Measurements from ENCODE around the gene TNRC6C.

Gene TNRC6C

DNA sequence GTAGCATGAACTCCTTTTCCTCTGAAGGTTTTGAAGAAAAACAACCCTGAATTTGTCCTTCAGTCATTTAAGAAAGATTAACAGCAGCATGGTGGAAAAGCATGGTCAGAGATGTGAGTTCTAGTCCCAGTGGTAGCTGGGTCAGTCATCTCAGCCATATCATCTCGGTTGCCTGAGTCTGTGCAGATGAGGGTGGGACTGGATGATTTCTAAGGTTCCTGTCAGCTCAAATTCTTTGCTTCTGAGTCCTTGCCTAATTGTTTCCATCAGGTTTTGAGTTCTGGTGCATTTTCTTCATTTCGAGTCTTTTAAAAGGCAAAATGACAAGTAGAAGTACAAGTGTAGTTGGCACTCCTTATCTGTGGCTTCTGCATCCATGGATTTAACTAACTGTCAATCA, 63.9 kb downstream of the TNRC6C start:
- Histone ChIP-seq H3K9ac (ENCODE audit: low read length) (no peak overlapping the region), H3K4me1 (ENCODE audit: control insufficient read depth, low read depth, low read length) (peaks cover 10% of the 10 kb centered on the region), H3K27ac (ENCODE audit: low read length) (no peak overlapping the region), H3K27me3 (ENCODE audit: control insufficient read depth, insufficient read depth, low read length) (no peaks in the 10 kb centered on the region), H3K9me3 (ENCODE audit: control insufficient read depth, low read depth, low read length) (no peaks in the 10 kb centered on the region), H3K36me3 (ENCODE audit: control insufficient read depth, low read depth, low read length) (peaks cover 3% of the 10 kb centered on the region), H3K4me3 (ENCODE audit: low read length) (no peak overlapping the region)

DNA sequence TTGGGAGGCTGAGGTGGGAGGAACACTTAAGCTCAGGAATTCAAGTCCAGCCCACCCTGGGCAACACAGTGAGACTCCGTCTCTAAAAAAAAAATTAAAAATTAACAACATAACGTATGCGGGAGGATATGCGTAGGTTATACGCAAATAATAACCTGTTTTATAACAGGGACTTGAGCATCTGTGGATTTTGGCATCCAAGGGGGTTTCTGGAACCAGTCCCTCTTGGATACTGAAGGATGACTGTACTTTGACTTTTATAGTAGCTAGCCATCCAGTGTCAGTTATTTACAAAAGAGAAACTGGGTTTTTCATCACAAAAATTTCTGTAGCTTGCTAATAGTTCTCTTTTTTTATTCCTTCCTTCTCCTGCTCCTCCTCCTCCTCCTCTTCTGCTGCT, 64.5 kb downstream of the TNRC6C start:
- no peak overlapping the region for H3K4me3 ChIP-seq (ENCODE audit: low read length)
- H3K9ac ChIP-seq (ENCODE audit: low read length): no peak overlapping the region
- no peak overlapping the region for H3K27ac ChIP-seq (ENCODE audit: low read length)
- H3K4me1 ChIP-seq (ENCODE audit: control insufficient read depth, low read depth, low read length): peaks cover 10% of the 10 kb centered on the region
- peaks cover 3% of the 10 kb centered on the region for H3K36me3 ChIP-seq (ENCODE audit: control insufficient read depth, low read depth, low read length)
- H3K27me3 ChIP-seq (ENCODE audit: control insufficient read depth, insufficient read depth, low read length): no peaks in the 10 kb centered on the region
- no peaks in the 10 kb centered on the region for H3K9me3 ChIP-seq (ENCODE audit: control insufficient read depth, low read depth, low read length)

DNA sequence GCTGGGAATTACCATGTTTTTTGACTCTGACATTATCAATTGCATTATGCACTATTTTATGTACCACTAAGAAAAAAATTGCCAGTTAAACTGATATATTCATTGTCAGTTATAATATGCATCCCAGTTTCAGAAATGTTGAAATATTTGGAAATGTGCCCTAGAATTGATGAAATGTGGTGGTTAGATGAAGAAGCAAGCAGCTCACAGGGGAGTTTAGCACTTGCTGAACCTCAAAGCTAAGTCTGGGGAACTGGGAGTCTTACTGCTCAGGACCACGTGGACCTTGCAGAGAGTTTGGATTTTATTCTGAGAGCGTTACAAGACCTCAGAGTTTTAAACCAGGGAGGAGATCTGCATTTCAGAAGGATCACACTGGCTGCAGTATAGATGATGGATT, 67.9 kb downstream of the TNRC6C start:
- Histone ChIP-seq H3K9me3 (ENCODE audit: control insufficient read depth, low read depth, low read length) (no peaks in the 10 kb centered on the region), H3K36me3 (ENCODE audit: control insufficient read depth, low read depth, low read length) (peaks cover 3% of the 10 kb centered on the region), H3K27ac (ENCODE audit: low read length) (no peak overlapping the region), H3K9ac (ENCODE audit: low read length) (no peak overlapping the region), H3K4me3 (ENCODE audit: low read length) (no peak overlapping the region), H3K4me1 (ENCODE audit: control insufficient read depth, low read depth, low read length) (no peaks in the 10 kb centered on the region), H3K27me3 (ENCODE audit: control insufficient read depth, insufficient read depth, low read length) (no peaks in the 10 kb centered on the region)

DNA sequence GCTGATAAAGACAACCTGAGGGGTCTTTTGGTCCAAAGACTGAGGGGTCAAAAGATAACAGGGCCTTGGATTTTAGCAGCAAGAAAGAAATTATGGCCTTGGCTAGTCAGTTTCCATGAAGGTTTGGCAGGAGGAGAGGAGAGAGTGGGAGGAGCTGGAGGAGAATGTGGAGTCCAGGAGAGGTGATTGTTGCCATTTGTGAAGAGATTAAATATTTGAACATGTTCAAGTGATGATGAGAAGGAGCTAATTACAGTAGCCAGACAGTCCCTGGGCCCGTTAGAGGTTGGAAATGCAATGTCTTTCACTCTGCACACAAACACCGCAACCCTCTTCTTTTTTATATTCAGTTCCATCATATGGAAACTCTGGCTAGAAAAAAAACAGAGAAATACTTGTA, 68.6 kb downstream of the TNRC6C start:
- no peak overlapping the region for H3K4me3 ChIP-seq (ENCODE audit: low read length)
- no peaks in the 10 kb centered on the region for H3K27me3 ChIP-seq (ENCODE audit: control insufficient read depth, insufficient read depth, low read length)
- H3K4me1 ChIP-seq (ENCODE audit: control insufficient read depth, low read depth, low read length): no peaks in the 10 kb centered on the region
- no peak overlapping the region for H3K9ac ChIP-seq (ENCODE audit: low read length)
- no peak overlapping the region for H3K27ac ChIP-seq (ENCODE audit: low read length)
- no peaks in the 10 kb centered on the region for H3K9me3 ChIP-seq (ENCODE audit: control insufficient read depth, low read depth, low read length)
- H3K36me3 ChIP-seq (ENCODE audit: control insufficient read depth, low read depth, low read length): peaks cover 9% of the 10 kb centered on the region

DNA sequence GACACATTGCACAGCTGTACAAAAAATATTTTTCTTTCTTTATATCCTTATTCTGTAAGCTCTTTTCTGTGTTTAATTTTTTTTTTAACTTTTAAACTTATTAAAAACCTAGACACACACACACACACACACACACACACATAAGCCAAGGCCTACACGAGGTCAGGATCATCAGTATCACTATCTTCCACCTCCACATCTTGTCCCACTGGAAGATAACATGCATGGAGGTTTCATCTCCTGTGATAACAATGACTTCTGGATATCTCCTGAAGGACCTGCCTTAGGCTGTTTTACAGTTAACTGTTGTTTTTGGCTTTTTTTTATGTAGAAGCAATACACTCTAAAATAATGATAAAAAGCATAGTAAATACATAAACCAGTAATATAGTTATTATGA, 71.2 kb downstream of the TNRC6C start:
- Histone ChIP-seq H3K36me3 (ENCODE audit: control insufficient read depth, low read depth, low read length) (peaks cover 14% of the 10 kb centered on the region), H3K9me3 (ENCODE audit: control insufficient read depth, low read depth, low read length) (no peaks in the 10 kb centered on the region), H3K9ac (ENCODE audit: low read length) (no peak overlapping the region), H3K27ac (ENCODE audit: low read length) (no peak overlapping the region), H3K4me1 (ENCODE audit: control insufficient read depth, low read depth, low read length) (no peaks in the 10 kb centered on the region), H3K27me3 (ENCODE audit: control insufficient read depth, insufficient read depth, low read length) (no peaks in the 10 kb centered on the region), H3K4me3 (ENCODE audit: low read length) (no peak overlapping the region)

DNA sequence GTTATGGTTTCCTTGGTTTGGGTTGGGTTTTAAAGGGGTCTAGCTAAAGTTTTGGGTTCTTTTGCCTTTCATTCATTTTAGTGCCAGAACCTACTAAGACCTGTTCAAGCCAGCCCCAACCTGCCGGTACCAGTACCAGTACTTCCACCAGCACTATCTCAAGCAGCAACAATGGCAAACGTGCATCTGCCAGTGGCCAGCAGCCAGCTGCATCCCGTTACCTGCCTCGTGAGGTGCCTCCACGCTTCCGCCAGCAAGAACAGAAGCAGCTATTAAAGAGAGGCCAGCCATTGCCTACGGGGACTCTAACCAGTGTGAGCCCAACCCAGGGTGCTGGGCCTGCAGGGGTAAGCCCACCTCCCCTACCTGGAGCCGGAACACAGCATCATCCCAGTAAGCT, 72.9 kb downstream of the TNRC6C start:
- H3K36me3 ChIP-seq (ENCODE audit: control insufficient read depth, low read depth, low read length): peaks cover 16% of the 10 kb centered on the region
- H3K4me1 ChIP-seq (ENCODE audit: control insufficient read depth, low read depth, low read length): no peaks in the 10 kb centered on the region
- H3K9me3 ChIP-seq (ENCODE audit: control insufficient read depth, low read depth, low read length): no peaks in the 10 kb centered on the region
- H3K4me3 ChIP-seq (ENCODE audit: low read length): no peak overlapping the region
- H3K27ac ChIP-seq (ENCODE audit: low read length): no peak overlapping the region
- H3K27me3 ChIP-seq (ENCODE audit: control insufficient read depth, insufficient read depth, low read length): no peaks in the 10 kb centered on the region
- no peak overlapping the region for H3K9ac ChIP-seq (ENCODE audit: low read length)

DNA sequence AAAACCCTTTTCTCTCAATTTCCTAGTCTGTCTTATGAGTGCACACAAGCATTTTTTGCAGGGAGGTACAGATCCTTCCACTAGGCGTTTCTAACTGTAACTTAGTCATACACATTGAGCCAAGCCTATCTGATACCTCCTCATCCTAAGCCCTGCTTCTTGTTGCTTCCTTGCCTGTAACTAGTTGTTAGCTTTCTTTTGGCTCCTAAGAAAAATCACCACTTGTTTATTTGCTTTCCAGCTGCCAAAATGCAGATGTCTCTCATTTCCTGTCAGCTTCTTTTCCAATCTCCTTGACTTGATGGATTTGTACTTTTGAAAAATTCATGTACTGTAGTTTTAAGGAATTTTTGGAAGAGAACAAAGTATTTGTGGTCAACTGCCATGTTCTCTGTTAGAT, 73.7 kb downstream of the TNRC6C start:
- Histone ChIP-seq H3K36me3 (ENCODE audit: control insufficient read depth, low read depth, low read length) (peaks cover 18% of the 10 kb centered on the region), H3K9ac (ENCODE audit: low read length) (no peak overlapping the region), H3K4me3 (ENCODE audit: low read length) (no peak overlapping the region), H3K4me1 (ENCODE audit: control insufficient read depth, low read depth, low read length) (no peaks in the 10 kb centered on the region), H3K27ac (ENCODE audit: low read length) (no peak overlapping the region), H3K9me3 (ENCODE audit: control insufficient read depth, low read depth, low read length) (no peaks in the 10 kb centered on the region), H3K27me3 (ENCODE audit: control insufficient read depth, insufficient read depth, low read length) (no peaks in the 10 kb centered on the region)

DNA sequence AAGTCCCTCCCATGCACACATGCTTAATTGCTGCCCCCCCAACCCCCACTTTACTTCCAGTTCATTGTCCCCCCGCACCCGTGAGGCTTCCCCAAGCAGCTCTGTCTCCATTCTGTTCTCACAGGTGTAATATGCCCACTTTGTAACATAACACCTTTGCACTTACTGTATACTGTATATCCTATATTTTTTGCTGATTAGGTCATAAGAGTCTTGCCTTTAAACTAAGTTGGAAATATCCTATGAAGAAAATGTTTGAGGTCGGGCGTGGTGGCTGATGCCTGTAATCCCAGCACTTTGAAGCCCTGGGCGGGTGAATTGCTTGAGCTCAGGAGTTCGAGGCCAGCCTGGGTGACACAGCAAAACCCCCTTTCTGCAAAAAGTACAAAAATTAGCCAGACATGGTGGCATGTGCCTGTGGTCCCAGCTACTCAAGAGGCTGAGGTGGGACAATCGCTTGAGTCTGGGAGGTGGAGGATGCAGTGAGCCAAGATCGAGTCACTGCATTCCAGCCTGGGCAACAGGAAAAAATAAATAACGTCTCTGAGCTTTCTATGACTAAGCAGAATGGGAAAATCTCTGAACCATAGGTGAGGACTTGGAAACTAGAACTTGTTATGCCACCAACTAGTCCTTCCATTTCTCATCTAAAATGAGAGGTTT, 76.1 kb downstream of the TNRC6C start:
- Histone ChIP-seq H3K36me3 (ENCODE audit: control insufficient read depth, low read depth, low read length) (peaks cover 22% of the 10 kb centered on the region), H3K27me3 (ENCODE audit: control insufficient read depth, insufficient read depth, low read length) (no peaks in the 10 kb centered on the region), H3K9ac (ENCODE audit: low read length) (no peak overlapping the region)

DNA sequence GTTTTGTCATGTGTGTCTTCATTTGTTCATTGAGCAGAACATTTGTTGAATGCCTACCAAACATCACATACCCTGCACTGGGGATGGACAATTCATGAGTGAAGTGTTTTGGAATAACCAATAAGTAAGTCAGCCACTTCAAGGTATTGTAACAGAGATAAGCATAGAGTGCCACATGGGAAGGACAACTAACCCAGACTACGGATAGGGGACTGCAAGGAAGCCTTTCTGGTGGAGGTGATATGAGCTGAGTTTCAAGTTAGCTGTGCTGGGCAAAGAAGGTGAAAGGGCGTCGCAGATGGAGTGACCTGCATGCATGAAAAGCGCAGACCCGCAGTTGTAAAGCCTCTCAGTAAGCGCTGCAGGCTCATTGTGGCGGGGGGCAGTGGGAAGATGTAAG, 78.8 kb downstream of the TNRC6C start:
- Histone ChIP-seq H3K36me3 (ENCODE audit: control insufficient read depth, low read depth, low read length) (peaks cover 13% of the 10 kb centered on the region), H3K9me3 (ENCODE audit: control insufficient read depth, low read depth, low read length) (no peaks in the 10 kb centered on the region), H3K4me3 (ENCODE audit: low read length) (no peak overlapping the region), H3K27me3 (ENCODE audit: control insufficient read depth, insufficient read depth, low read length) (no peaks in the 10 kb centered on the region), H3K4me1 (ENCODE audit: control insufficient read depth, low read depth, low read length) (no peaks in the 10 kb centered on the region), H3K9ac (ENCODE audit: low read length) (no peak overlapping the region), H3K27ac (ENCODE audit: low read length) (no peak overlapping the region)

More for the DNA sequence above, 76.1 kb downstream of the TNRC6C start:
- Histone ChIP-seq H3K9me3 (ENCODE audit: control insufficient read depth, low read depth, low read length) (no peaks in the 10 kb centered on the region), H3K4me1 (ENCODE audit: control insufficient read depth, low read depth, low read length) (no peaks in the 10 kb centered on the region), H3K4me3 (ENCODE audit: low read length) (no peak overlapping the region), H3K27ac (ENCODE audit: low read length) (no peak overlapping the region)

DNA sequence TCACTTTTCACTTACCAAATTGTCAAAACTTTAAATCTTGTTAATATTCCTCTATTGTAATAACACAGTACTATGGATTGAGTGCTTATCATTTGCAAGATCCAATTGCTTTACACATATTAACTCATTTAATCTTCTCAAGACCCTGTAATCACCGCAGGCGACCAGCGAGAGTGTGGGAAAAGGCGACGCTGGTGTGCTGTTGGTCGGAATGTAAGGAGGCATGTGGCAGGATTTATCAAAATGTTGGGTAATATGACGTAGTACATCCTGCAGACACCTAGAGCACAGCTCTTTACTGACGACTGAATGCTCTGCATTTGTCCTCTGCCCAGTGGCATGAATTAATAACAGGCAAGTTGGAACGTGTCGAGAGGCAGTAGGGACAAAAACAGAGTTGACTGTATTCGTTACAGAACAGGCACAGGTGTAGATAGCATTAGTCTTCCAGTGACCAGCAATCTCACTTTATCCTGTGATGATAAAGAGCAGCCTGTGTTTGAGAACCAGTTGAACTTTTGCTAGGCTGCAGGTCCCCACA, 80.3 kb downstream of the TNRC6C start:
- no peak overlapping the region for H3K4me3 ChIP-seq (ENCODE audit: low read length)
- H3K9me3 ChIP-seq (ENCODE audit: control insufficient read depth, low read depth, low read length): no peaks in the 10 kb centered on the region
- no peak overlapping the region for H3K9ac ChIP-seq (ENCODE audit: low read length)
- H3K4me1 ChIP-seq (ENCODE audit: control insufficient read depth, low read depth, low read length): no peaks in the 10 kb centered on the region
- H3K27ac ChIP-seq (ENCODE audit: low read length): no peak overlapping the region
- H3K27me3 ChIP-seq (ENCODE audit: control insufficient read depth, insufficient read depth, low read length): no peaks in the 10 kb centered on the region
- H3K36me3 ChIP-seq (ENCODE audit: control insufficient read depth, low read depth, low read length): peaks cover 11% of the 10 kb centered on the region

DNA sequence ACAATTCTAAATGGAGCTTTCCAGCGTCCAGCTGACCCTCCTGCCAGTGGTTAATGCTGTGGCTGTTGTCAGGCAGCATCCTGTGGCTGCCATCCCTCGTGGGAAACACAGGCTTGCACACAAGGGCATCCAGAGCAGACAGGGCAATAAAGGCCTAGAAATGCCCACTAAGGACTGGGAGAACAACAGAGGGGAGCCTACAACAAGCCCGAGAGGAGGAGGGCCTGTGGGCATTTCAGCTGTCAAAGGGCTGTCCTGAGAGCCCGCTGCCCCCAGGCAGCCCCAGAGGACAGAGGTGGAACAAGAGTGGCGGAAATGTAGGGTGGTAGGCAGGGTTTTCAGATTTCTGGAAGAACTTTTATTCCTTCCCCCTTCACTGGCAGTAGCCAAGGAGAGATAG, 81.1 kb downstream of the TNRC6C start:
- Histone ChIP-seq H3K27ac (ENCODE audit: low read length) (no peak overlapping the region), H3K27me3 (ENCODE audit: control insufficient read depth, insufficient read depth, low read length) (no peaks in the 10 kb centered on the region), H3K9me3 (ENCODE audit: control insufficient read depth, low read depth, low read length) (no peaks in the 10 kb centered on the region), H3K4me1 (ENCODE audit: control insufficient read depth, low read depth, low read length) (no peaks in the 10 kb centered on the region), H3K4me3 (ENCODE audit: low read length) (no peak overlapping the region), H3K9ac (ENCODE audit: low read length) (no peak overlapping the region), H3K36me3 (ENCODE audit: control insufficient read depth, low read depth, low read length) (peaks cover 11% of the 10 kb centered on the region)
